ENCODE data around the gene SAPCD1. TPM values are rescaled to one million over a fixed set of nuclear protein-coding genes. Genes with fewer than 3 reads are reported as not detected.

SAPCD1 gene
- total RNA-seq, 1 experiment from 2014 or later: 3.2 TPM

DNA sequence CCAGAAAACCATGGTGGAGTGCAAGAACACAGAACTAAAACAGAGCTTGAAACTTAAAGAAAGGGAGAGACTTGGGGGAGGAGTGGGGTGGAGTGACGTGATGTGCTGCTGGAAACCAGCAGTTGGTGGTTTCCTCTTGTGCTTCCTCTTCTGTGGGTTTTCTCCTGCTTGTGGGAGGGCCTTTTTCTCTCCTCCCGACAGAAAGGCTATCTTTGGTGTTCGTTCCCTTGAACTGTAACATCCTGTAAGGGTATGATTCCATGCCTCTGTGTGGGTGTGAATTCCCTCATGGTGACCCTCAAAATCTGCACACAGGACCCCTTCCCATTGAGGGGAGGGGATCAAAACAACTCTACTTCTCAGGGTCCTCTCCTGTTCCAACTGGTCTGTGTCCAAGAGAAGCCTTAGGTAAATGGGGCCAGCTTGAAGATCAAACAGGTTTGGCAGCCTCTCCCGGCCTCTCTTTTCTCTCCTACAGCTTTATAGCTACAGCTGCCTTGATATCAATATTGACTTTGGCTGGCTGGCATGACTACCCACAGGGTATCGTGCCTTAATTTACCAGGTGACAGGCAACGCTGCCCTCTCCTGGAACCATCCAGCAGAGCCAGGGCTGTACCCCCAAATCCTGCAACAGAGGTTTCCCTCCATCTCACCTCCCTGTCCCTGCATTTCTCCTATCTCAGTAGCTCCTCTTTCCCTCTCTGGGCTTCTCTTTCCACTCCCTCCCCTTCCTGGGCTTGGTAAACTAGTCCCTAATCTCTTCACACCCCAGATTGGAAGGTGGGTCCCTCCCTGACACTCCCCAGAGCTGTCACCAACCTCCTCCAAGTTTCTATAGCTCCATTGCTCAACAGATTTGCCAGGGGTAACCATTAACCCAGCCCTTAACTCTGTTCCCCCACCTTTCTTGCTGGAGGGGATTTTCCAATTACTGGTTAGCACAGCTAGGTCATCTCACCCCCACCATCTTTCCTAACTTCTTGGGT, 24.2 kb upstream of the SAPCD1 start:
- Histone ChIP-seq H4K91ac (ENCODE audit: insufficient read length, low read depth, low read length) (no peak overlapping the region), H2BK20ac (ENCODE audit: low read depth, low read length, poor library complexity, severe bottlenecking) (no peak overlapping the region), H3K27me3 (ENCODE audit: insufficient read depth, low read length) (no peaks in the 10 kb centered on the region), H4K20me1 (ENCODE audit: control insufficient read depth, insufficient read depth, insufficient read length) (no peaks in the 10 kb centered on the region), H4K5ac (ENCODE audit: insufficient read length, low read depth, low read length) (no peak overlapping the region), H3K4me1 (ENCODE audit: insufficient read depth, low read length) (peaks cover 16% of the 10 kb centered on the region), H3K9ac (ENCODE audit: extremely low read depth, insufficient read length, low read length) (no peak overlapping the region), H3K23me2 (ENCODE audit: insufficient read length, low read depth, low read length, poor library complexity, severe bottlenecking) (peaks cover 32% of the 10 kb centered on the region), H3K9me3 (ENCODE audit: control insufficient read depth, low read depth, low read length) (no peaks in the 10 kb centered on the region), H3K4me2 (ENCODE audit: insufficient read depth, insufficient read length, low read length) (no peak overlapping the region), H3K27ac (ENCODE audit: insufficient read length, low read depth, low read length) (no peak overlapping the region), H3K56ac (ENCODE audit: insufficient read length, low read depth, low read length) (no peak overlapping the region), H2BK120ac (ENCODE audit: low read depth, low read length, poor library complexity, severe bottlenecking) (no peak overlapping the region), H2BK12ac (ENCODE audit: insufficient read length, low read depth, low read length) (no peak overlapping the region), H2AK5ac (ENCODE audit: insufficient read length, low read length) (no peak overlapping the region), H4K8ac (replicated peaks; ENCODE audit: insufficient read length, low read depth, low read length) (no peak overlapping the region), H2BK15ac (ENCODE audit: low read depth, low read length) (no peak overlapping the region), H3K4ac (ENCODE audit: low read depth, low read length) (no peak overlapping the region), H3T11ph (ENCODE audit: low read length) (no peak overlapping the region), H2AFZ (ENCODE audit: low read length) (no peak overlapping the region), H3K79me2 (ENCODE audit: insufficient read depth, low read length) (peaks cover 6% of the 10 kb centered on the region; the same call in 1 of the 2 replicates), H3K18ac (ENCODE audit: insufficient read length, low read depth, low read length) (no peak overlapping the region), H3K79me1 (ENCODE audit: insufficient read depth, low read depth, low read length, poor library complexity, severe bottlenecking) (no peaks in the 10 kb centered on the region), H3K14ac (ENCODE audit: insufficient read depth, low read length) (no peak overlapping the region), H3K23ac (ENCODE audit: insufficient read length, low read depth, low read length) (no peak overlapping the region), H2BK5ac (ENCODE audit: insufficient read length, low read length) (no peak overlapping the region)
- TF ChIP-seq, protein P1, sequence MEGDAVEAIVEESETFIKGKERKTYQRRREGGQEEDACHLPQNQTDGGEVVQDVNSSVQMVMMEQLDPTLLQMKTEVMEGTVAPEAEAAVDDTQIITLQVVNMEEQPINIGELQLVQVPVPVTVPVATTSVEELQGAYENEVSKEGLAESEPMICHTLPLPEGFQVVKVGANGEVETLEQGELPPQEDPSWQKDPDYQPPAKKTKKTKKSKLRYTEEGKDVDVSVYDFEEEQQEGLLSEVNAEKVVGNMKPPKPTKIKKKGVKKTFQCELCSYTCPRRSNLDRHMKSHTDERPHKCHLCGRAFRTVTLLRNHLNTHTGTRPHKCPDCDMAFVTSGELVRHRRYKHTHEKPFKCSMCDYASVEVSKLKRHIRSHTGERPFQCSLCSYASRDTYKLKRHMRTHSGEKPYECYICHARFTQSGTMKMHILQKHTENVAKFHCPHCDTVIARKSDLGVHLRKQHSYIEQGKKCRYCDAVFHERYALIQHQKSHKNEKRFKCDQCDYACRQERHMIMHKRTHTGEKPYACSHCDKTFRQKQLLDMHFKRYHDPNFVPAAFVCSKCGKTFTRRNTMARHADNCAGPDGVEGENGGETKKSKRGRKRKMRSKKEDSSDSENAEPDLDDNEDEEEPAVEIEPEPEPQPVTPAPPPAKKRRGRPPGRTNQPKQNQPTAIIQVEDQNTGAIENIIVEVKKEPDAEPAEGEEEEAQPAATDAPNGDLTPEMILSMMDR (conservative IDR thresholded peaks at IDR 0.05): peak; percentile 51
- Mint-ChIP-seq H3K9me3 (no peaks in the 10 kb centered on the region), H3K27ac (peak overlapping the region; percentile 71 to 88 (median 84)), H3K4me3 (peak overlapping the region; percentile 91 to 98; a peak in 4 of 5 replicates), H3K4me1 (peaks cover 44 to 54% of the 10 kb centered on the region in 2 experiments), H3K36me3 (ENCODE audit: insufficient read depth in 1 of 3, low read depth in 3 of 3) (peaks cover 26 to 37% (median 27%) of the 10 kb centered on the region in 3 experiments), H3K27me3 (ENCODE audit: low read depth) (no peaks in the 10 kb centered on the region)
- no CpG with 5 or more reads among the region's 6 CpGs for WGBS (ENCODE audit: extremely low coverage, insufficient read length, low lambda C conversion rate)
- DNase-seq: peak; percentile 38
